NCI-H2227 (cell line): ENCODE data around the gene TNIK.

Experiments
- DNase-seq: peaks from one replicate; lab custom pipeline; 2025; ENCODE audit not compliant: unreplicated experiment; lab: John Stamatoyannopoulos, UW

The TNIK gene

DNA sequence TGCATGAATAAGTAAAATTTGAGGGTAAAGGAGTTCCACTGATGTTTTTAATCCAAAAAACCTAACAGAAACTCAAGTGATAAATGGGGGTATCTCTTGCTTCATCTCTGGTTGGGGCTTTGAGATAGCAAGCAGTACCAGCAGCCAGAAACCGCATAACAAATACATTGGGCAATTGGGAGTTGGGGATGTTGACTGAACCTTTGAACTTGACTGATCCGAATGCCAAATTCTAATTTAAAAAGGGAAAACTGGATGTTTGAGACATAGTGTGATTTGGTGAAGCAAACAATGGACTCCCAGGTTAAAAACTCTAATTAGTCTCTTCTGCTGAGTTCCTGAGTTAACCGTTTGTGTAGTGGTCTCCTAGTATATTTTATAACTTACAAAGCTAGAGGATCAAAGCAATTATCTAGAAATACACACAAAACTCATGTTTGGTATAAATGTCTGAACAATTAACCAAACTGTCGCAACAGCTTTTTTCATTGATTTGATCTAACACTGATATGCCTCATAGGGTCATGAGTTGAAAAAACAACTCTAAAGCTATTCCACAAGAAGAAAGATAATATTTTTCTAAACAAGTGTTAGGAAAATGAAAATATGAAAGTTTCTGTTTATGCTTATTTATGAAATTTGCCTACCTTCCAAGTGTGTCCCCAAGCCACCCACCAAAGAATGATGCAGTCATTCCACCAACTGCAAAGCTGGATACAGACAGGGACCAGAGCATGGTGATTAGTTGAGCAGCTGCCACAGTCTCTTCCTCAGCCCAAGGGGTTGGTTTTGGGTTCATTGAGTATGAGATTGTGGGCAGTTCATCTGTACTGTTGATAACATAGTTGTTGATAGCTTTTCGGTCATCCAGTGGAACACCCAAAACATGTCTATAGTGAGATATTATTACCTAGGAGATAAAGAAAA, 446.1 kb downstream of the TNIK start:
- no peak for DNase-seq

DNA sequence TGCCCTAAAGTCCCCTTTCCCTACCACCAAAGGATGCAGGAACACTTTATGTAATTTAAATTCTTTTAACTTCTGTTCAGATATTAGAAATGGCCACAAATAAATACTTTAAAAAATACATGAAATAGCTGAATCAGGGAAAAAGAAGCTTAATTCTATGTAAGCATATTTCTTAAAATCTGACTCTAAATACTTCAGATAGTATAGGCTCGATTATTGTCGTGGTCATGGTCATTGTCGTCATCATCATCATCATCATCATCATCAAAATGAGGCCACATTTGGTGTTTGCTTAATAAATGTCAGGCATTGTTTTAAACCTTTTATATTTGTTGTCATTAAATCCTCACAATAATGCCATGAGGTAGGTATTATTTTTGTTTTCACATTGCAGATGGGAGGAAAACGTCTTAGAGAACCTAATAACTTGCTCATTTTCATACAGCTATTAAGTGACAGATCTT, 448.3 kb downstream of the TNIK start:
- DNase-seq, result no peak
